Measurements from ENCODE around the gene CRACR2B. TPM values are rescaled to one million over a fixed set of nuclear protein-coding genes. Genes with fewer than 3 reads are reported as not detected.

CRACR2B gene
- total RNA-seq, 1 experiment from 2014 or later = 132 TPM

- no peak for ATAC-seq
- peaks cover 5% of the 10 kb centered on the region; the same call in 1 of the 2 replicates for H3K36me3 ChIP-seq (ENCODE audit: control insufficient read depth, insufficient read depth, low read length)
- H3K27ac ChIP-seq (ENCODE audit: low read length) = peak overlapping the region; percentile 92
- in situ Hi-C loops (cut with HindIII; ENCODE audit: low pct_unique_long_range_greater_than_20kb, low sequenced_read_pairs) (no loop called here), intact Hi-C loops (cut with micrococcal nuclease; ENCODE audit: unreplicated experiment) (no loop called here)
- DNase-seq (ENCODE audit: low read depth, low spot score) = no peak
- TF ChIP-seq CTCF (IDR thresholded peaks at IDR 0.05) (peak; percentile 91), POLR2AphosphoS5 (IDR thresholded peaks at IDR 0.05; ENCODE audit: low read depth, low read length) (peak; percentile 48), TCF7L2 (IDR thresholded peaks at IDR 0.05; ENCODE audit: low read depth, low read length) (no peak), REST (IDR thresholded peaks at IDR 0.05; ENCODE audit: insufficient read depth in 1 of 2, low read depth in 2 of 2, low read length in 1 of 2) (no peak)
- CTCF ChIA-PET = interaction anchor here (0.6 to 1.1 kb wide), 2 partner anchors 58 to 211 kb away, joined by 3 read pairs; no protein-coding TSS in a partner anchor
- H3K27me3 ChIP-seq (ENCODE audit: control insufficient read depth, insufficient read depth, low read length) = no peaks in the 10 kb centered on the region
- no TSS peak for BruUV-seq (replicated peaks)
- peak overlapping the region; percentile 85 to 96 for H3K4me3 ChIP-seq (ENCODE audit: low read depth in 2 of 2, low read length in 2 of 2)
- no peaks in the 10 kb centered on the region for H3K9me3 ChIP-seq (ENCODE audit: control insufficient read depth, insufficient read depth, low read depth, low read length)
- peaks cover 70% of the 10 kb centered on the region for H3K4me1 ChIP-seq (ENCODE audit: control insufficient read depth, insufficient read depth, low read length)
- POLR2A ChIA-PET = interaction anchor here (0.5 kb wide), 1 partner anchor 511 kb away, joined by 5 read pairs; no protein-coding TSS in a partner anchor
These were observed 12.3 kb downstream of the CRACR2B start for GRCh38 chr11:839875-840617.

GRCh38 chr11:841981-842369, 14.3 kb downstream of the CRACR2B start:
- Histone ChIP-seq H3K4me1 (ENCODE audit: control insufficient read depth, insufficient read depth, low read length) (peaks cover 73% of the 10 kb centered on the region), H3K27ac (ENCODE audit: low read length) (peak overlapping the region; percentile 92), H3K27me3 (ENCODE audit: control insufficient read depth, insufficient read depth, low read length) (no peaks in the 10 kb centered on the region), H3K36me3 (ENCODE audit: control insufficient read depth, insufficient read depth, low read length) (no peaks in the 10 kb centered on the region; the same call in 1 of the 2 replicates), H3K4me3 (ENCODE audit: low read depth in 2 of 2, low read length in 2 of 2) (peak overlapping the region; percentile 85 to 96), H3K9me3 (ENCODE audit: control insufficient read depth, insufficient read depth, low read depth, low read length) (no peaks in the 10 kb centered on the region)
- POLR2A ChIA-PET = interaction anchor here (1.2 kb wide), 1 partner anchor 32 kb away, joined by 6 read pairs; the partner anchor contains the start of gene RPLP2
- ATAC-seq = no peak
- BruUV-seq (replicated peaks) = TSS peak; percentile 93
- in situ Hi-C loops (cut with HindIII; ENCODE audit: low pct_unique_long_range_greater_than_20kb, low sequenced_read_pairs) = no loop called here
- CTCF ChIA-PET = no interaction called here
- intact Hi-C loops (cut with micrococcal nuclease; ENCODE audit: unreplicated experiment) = no loop called here
- TF ChIP-seq TCF7L2 (IDR thresholded peaks at IDR 0.05; ENCODE audit: low read depth, low read length) = no peak
- DNase-seq (ENCODE audit: low read depth, low spot score) = no peak

- ChIA-PET CTCF (no interaction called here), POLR2A (interaction anchor here (0.7 kb wide), 1 partner anchor 208 kb away, joined by 3 read pairs; no protein-coding TSS in a partner anchor)
- Histone ChIP-seq H3K4me1 (ENCODE audit: control insufficient read depth, insufficient read depth, low read length) (peaks cover 71% of the 10 kb centered on the region), H3K4me3 (ENCODE audit: low read depth in 2 of 2, low read length in 2 of 2) (peak within 1 kb of the TSS; percentile 85 to 96), H3K27ac (ENCODE audit: low read length) (peak within 1 kb of the TSS; percentile 97), H3K36me3 (ENCODE audit: control insufficient read depth, insufficient read depth, low read length) (no peaks in the 10 kb centered on the region; the same call in 1 of the 2 replicates), H3K27me3 (ENCODE audit: control insufficient read depth, insufficient read depth, low read length) (no peaks in the 10 kb centered on the region), H3K9me3 (ENCODE audit: control insufficient read depth, insufficient read depth, low read depth, low read length) (no peaks in the 10 kb centered on the region)
- ATAC-seq (peak; percentile 16), DNase-seq (ENCODE audit: low read depth, low spot score) (no peak)
- in situ Hi-C loops (cut with HindIII; ENCODE audit: low pct_unique_long_range_greater_than_20kb, low sequenced_read_pairs) (no loop called here), intact Hi-C loops (cut with micrococcal nuclease; ENCODE audit: unreplicated experiment) (no loop called here)
- TF ChIP-seq SIN3A (IDR thresholded peaks at IDR 0.05; ENCODE audit: borderline replicate concordance, insufficient read depth, low read depth, low read length) (peak; percentile 95), TCF7L2 (IDR thresholded peaks at IDR 0.05; ENCODE audit: low read depth, low read length) (peak; percentile 72; the same call in 1 of the 2 replicates), POLR2AphosphoS5 (IDR thresholded peaks at IDR 0.05; ENCODE audit: low read depth, low read length) (peak; percentile 99), REST (IDR thresholded peaks at IDR 0.05; ENCODE audit: insufficient read depth in 1 of 2, low read depth in 2 of 2, low read length in 1 of 2) (no peak), CTCF (IDR thresholded peaks at IDR 0.05) (no peak)
- no TSS peak for BruUV-seq (replicated peaks)
These were observed 14.8 kb downstream of the CRACR2B start, which contains the start of the genes POLR2L and TSPAN4 for GRCh38 chr11:842370-843002. Gene POLR2L (minus strand): TSS chr11:842529. CDS start chr11:842508, 21 bp downstream. Gene TSPAN4 (plus strand): TSS chr11:842852. CDS start chr11:850305, 7,453 bp downstream.

Measured in Panc1 (cell line).